NCI-H1930 (cell line): ENCODE measurements around the gene ZFYVE16.
A peak's percentile ranks its signal among the peaks of the same experiment; 100 is the strongest.
"Not testable (repeated sequence)": the region's sequence is repeated elsewhere in the genome, so short reads cannot be mapped to it uniquely, and the experiment has no call there.

ENCODE experiments used
- DNase-seq, 2 experiments: peaks; one replicate each; lab custom pipeline; 2025; lab: John Stamatoyannopoulos, UW

Gene ZFYVE16

GRCh38 chr5:80407735-80408483, at the start of gene ZFYVE16:
TSS of gene ZFYVE16 (plus strand) at chr5:80408064. CDS start at chr5:80434148, 26,084 bp downstream.
- DNase-seq, result peak; percentile 88 to 89

DNA sequence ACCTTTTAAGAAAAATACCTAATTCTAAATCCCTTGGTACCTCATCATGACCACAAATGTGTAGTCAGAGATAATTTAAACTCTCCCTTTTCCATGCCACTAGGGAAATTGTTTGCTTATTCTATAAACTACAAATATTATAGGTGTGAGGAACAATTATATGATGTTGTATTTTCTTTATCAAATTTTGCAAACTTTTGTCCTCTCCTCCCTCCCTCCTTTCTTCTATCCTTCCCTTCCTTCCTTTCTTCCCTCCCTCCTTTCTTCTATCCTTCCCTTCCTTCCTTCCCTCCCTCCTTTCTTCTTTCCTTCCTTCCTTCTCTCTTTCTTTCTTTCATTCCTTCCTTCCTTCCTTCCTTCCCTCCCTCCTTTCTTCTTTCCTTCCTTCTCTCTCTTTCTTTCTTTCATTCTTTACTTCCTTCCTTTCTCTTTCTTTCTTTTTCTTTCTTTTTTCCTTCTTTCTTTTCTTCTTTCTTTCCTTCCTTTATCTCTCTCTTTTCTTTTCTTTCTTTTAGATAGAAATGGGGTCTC, 46.9 kb upstream of the ZFYVE16 start:
- no peak for DNase-seq

DNA sequence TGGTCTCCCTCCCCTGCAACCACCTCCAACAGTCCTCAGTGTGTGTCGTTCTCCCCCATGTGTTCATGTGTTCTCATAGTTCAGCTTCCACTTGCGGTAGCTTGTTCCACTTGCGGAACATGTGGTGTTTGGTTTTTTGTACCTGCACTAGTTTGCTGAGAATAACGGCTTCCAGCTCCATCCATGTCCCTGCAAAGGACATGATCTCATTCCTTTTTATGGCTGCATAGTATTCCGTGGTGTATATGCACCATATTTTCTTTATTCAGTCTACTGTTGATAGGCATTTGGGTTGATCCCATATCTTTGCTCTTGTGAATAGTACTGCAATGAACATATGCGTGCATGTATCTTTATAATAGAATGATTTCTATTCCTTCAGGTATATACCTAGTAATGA, 43.0 kb upstream of the ZFYVE16 start:
- DNase-seq, result no peak

DNA sequence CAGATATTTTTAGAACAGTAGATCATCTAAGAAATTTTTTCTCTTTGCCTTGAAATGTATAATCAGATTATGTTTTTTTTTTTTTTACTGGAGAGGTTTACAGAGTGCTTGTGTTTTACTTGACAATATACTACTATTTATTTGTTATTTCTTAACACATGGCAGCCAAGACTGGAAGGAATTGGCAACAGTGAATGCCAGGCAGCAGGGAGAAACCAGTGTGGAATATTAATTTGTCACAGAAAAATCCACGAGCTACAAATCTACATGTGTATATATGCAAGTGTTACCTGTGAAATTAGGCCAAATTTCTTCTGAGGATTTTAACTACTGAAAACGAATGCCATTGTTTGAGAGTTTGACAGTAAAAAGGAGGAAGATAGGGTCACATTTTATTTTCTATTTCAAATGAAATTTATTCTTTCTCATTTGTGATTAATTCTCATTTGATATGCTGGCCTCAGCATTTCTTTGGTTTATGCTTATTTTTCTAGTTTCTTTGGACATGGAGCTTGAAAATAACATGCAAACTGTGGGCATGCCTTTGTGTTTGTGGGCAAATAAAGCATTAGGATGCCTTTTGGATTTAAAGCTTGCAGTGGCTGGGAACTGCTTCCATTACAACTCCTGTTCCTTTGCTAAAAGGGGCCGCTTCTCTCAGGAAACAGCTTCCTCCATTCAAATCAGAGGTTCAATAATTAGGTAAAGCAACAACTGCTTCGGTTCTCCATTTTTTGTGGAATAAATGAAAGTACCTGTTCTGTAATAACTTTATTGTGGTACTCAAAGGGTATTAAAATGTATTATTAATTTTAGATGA, 39.0 kb upstream of the ZFYVE16 start:
- DNase-seq, result peak; percentile 72 to 84

DNA sequence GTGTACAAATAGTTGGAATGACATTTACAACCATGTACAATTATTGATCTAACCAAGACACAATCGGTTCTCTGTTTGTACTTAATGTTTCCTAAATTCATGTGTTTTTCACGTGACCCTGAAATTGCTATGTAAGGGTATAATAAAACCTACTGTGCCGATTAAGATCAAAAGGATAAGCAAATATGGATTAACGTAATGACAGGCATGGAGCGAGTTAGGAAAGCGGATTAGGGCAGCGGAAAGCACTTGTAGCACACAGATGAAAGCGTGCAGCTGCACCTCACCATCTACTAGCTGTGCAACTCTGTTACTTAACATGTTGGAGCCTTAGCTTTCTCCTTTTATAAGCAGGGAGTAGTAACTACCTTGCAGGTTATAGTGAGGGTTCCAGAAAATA, 38.3 kb upstream of the ZFYVE16 start:
- peak; percentile 75 to 84 for DNase-seq

DNA sequence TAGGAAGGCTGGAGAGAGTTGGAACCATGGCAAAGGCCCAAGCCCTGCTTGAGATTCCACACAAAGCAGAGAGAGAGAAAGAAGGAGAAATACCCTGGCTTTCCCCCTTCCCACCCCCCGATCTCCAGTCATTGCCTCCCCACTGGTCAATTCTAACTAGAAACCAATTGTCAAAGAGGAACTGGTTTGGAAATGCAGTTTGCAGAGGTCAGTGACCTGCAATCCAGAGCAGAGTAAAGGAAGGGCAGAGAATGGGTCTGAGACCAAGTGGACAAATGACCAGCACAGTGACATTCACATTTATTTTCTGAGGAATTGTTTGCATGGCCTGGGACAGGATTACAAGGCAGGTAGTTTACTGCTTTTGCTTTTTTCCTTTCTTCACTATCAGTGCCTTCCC, 37.5 kb upstream of the ZFYVE16 start:
- DNase-seq, result no peak

DNA sequence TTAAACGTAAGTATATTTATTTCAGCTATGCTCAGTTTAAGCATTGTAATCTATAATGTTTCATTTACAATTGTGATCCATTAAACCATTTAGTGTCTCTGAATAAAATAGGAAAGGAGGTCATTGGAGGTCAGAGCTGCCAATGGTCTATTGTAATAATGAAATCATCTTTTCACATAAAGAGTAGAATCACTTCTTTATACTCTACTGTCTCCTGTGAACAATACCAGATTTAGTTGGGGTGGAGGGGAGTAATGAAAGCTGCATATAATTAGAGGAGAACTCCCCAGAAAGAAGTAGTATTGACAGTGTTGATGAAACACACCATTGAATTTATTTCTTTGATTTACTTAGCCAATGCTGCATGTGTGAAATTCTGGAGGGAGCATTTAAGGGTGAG, 35.1 kb upstream of the ZFYVE16 start:
- no peak for DNase-seq

DNA sequence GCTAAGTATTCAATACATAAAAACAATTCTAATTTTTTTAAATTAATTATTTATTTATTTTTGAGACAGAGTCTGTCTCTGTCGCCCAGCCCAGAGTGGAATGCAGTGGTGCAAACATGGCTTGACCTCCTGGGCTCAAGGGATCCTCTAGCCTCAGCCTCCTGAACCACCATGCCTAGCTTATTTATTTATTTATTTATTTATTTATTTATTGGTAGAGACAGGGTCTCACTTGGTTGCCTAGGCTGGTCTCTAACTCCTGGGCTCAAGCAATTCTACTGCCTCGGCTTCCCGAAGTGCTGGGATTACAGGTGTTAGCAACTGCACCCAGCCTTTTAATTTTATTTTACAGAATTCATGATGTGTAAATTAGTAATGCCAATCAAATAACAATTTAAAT, 33.7 kb upstream of the ZFYVE16 start:
- no peak for DNase-seq

GRCh38 chr5:80376557-80376956, 31.3 kb upstream of the ZFYVE16 start:
- DNase-seq, result no peak

- DNase-seq, result no peak
These were observed 25.4 kb upstream of the ZFYVE16 start for GRCh38 chr5:80382488-80382887.

DNA sequence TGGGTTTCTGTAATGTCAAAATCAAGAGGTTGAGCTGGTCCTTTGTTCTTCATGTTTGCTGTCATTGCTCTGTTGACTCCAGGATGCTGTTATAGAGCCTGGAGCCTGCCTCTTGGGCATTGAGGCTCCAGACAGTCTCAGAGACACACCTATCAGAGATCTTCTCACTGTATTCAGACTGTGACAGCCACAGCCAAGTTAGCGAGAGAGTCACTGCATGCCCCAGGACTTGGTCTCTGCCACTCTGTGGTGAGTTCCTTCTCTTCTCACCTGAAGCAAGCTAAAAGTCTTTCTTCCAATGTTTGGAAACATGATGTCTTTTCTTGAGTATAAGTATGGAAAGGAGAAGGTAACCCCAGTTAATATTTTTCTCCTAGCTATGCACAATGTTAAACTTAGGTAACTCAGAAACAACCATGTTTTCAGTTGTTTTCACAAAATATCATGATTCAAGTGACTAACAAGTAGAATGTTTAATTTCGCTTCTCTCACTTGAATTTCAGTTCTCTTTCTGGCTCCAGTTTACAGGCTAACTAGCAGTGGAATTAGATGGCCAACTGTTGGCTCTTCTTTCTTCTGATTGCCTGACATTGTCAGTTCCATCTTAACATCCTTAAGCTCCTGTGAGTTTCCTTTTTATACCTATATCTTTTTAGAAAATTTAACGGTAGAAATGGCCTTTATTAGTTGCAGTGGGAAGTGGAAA, 20.6 kb upstream of the ZFYVE16 start:
- DNase-seq, result no peak

GRCh38 chr5:80389580-80389979, 18.3 kb upstream of the ZFYVE16 start:
- DNase-seq, result no peak

- DNase-seq, result not testable (repeated sequence)
These were observed 17.5 kb upstream of the ZFYVE16 start for GRCh38 chr5:80390413-80390812.

DNA sequence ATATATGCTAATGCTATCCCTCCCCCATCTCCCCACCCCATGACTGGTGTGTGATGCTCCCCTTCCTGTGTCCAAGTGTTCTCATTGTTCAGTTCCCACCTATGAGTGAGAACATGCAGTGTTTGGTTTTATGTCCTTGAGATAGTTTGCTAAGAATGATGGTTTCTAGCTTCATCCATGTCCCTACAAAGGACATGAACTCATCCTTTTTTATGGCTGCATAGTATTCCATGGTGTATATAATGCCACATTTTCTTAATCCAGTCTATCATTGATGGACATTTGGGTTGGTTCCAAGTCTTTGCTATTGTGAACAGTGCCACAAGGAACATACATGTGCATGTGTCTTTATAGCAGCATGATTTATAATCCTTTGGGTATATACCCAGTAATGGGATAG, 16.6 kb upstream of the ZFYVE16 start:
- DNase-seq, result not testable (repeated sequence)

GRCh38 chr5:80399526-80400239, 8.2 kb upstream of the ZFYVE16 start:
- DNase-seq, result no peak

GRCh38 chr5:80400368-80400767, 7.5 kb upstream of the ZFYVE16 start:
- DNase-seq, result not testable (repeated sequence)

DNA sequence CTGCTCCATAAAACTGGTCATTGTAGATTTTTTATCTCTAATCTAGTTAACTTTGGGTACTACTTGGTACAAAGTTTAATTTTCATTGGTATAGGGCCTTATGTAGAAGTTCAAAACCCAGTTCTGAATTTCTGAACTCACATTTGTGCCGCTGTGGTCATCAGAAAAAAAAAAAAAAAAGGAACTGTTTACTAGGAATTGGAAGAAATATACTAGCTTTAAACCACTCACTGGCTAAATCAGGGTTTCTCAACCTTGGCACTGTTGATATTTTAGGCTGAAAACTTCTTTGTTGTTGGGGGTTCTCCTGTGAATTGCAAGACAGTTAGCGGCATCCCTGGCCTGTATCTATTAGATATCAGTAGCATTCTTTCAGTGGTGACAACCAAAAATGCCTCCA, 4.1 kb upstream of the ZFYVE16 start:
- no peak for DNase-seq

DNA sequence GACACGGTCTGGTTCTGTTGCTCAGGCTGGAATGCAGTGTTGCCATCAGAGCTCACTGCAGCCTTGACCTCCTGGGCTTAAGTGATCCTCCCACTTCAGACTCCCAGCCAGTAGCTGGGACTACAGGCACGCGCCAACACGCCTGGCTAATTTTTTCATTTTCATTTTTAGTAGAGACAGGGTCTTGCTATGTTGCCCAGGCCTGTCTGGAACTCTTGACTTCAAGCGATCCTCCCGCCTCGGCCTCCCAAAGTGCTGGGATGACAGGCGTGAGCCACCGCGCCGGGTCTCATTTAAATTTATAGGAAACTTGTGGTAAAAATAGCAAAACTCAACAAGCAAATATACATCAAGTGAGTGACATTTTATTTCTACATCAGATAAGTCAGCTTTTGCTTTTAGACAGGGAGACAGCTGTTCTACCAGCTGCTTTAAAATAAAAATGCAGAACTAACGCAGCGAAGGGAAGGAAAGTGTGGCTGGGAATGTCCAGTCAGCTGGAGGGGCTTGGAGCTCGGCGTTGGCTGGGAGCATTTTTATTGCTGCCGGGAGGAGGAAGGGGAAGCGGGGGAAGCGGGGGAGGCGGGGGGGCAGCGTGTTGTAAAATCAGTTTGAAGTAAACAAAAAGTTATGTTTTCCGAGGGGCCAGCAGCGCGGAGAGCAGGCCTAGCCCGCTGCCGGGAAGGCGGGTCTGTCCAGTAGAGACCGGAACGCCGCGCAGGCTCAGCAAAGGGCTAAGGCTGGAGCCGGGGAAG, 707 bp upstream of the ZFYVE16 start:
- peak in 1 of 2 experiments; percentile 53 for DNase-seq

GRCh38 chr5:80408484-80409366, 861 bp downstream of the ZFYVE16 start:
- peak; percentile 39 to 42 for DNase-seq
